ENCODE data around the gene DNMT3L.
A peak's percentile ranks its signal among the peaks of the same experiment; 100 is the strongest.
"Not testable (repeated sequence)": the region's sequence is repeated elsewhere in the genome, so short reads cannot be mapped to it uniquely, and the experiment has no call there.

Gene DNMT3L

DNA sequence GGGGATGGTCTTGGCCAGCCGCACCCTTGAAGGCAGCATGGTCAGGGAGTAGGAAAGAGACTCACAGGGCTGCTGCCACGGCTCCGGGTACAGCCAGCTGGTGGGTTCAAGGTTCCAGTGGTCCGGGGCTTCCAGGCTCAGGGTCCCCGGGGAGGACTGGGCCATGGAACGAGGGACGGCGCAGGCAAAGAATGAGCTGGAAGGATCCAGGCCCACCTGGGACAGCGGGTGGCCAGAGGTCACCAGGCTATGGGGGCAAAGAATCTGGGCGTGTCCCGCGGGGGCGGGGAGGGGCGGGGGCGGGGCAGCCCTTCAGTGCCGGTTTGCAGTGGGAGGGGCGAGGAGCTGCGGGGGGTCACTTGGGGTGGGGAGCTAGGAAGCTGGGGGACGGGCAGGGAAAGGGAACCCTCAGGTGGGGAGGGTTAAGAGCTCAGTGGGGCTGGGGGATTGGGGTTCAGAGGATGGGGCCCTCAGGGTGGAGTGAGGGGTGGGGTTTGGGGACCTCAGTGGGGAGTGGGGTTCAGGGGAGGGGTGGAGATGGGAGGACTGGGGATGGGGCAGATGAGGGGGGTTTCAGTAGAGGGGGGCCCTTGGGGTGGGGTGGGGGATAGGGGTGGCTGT is at the start of gene DNMT3L:
TSS of gene DNMT3L (minus strand) at position 223 of the 621 bp plus-strand sequence. CDS start 638 bp downstream, outside the sequence.
- no peaks in the 10 kb centered on the region for H3K36me3 ChIP-seq (ENCODE audit: control insufficient read depth, insufficient read depth, low read length, severe bottlenecking)
- H3K9me3 ChIP-seq (ENCODE audit: control insufficient read depth, low read length) = peaks cover 9% of the 10 kb centered on the region
- no peaks in the 10 kb centered on the region for H3K4me1 ChIP-seq (ENCODE audit: control insufficient read depth, insufficient read depth, low read length)
- no peak for DNase-seq (ENCODE audit: low read depth)
- H3K4me3 ChIP-seq (ENCODE audit: low read length) = no peak within 1 kb of the TSS
- H3K9ac ChIP-seq (ENCODE audit: low read length) = no peak within 1 kb of the TSS
- peaks cover 22% of the 10 kb centered on the region for H3K27me3 ChIP-seq (replicated peaks; ENCODE audit: control insufficient read depth, insufficient read depth, low read length)

DNA sequence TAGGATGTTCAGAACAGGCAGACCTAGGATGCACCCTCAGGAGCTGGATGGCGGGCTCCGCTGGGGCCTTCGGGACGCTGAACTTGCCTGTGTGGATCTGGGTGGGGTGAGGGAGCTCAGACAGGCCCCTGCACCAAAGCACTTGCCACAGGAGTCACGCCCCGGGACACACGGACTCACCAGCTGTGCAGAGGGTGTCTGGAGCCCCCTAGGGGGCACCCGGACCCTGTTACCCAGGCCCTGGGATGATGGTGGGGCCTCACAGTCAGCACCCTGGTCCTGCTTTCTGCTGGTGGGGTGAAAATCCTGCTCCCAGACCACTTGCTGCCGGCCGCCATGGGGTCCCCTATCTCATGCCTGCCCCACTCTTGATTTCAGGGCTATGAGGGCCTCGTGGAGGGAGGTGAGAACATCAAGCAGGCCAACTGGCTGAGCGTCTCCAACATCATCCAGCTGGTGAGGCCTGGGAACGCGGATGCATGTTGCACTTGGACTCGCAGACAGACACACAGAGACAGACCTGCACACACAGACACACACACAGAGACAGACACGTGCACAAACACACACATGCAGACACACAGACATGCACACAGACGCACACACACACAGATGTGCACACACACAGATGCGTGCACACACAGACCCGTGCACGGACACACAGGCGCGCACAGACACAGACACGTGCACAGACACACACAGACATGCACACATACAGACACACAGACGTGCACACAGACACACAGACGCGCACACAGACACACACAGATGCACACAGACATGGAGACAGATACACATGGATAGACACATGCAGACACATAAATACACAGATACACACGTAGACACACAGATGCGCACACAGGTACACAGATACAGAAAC is 49.2 kb upstream of the DNMT3L start:
- peaks cover 42% of the 10 kb centered on the region for H3K36me3 ChIP-seq (ENCODE audit: control insufficient read depth, insufficient read depth, low read length, severe bottlenecking)
- DNase-seq (ENCODE audit: low read depth) = no peak
- H3K9me3 ChIP-seq (ENCODE audit: control insufficient read depth, low read length) = no peaks in the 10 kb centered on the region
- peaks cover 3% of the 10 kb centered on the region for H3K4me1 ChIP-seq (ENCODE audit: control insufficient read depth, insufficient read depth, low read length)
- no peak overlapping the region for H3K4me3 ChIP-seq (ENCODE audit: low read length)
- H3K9ac ChIP-seq (ENCODE audit: low read length) = no peak overlapping the region
- H3K27me3 ChIP-seq (replicated peaks; ENCODE audit: control insufficient read depth, insufficient read depth, low read length) = no peaks in the 10 kb centered on the region

DNA sequence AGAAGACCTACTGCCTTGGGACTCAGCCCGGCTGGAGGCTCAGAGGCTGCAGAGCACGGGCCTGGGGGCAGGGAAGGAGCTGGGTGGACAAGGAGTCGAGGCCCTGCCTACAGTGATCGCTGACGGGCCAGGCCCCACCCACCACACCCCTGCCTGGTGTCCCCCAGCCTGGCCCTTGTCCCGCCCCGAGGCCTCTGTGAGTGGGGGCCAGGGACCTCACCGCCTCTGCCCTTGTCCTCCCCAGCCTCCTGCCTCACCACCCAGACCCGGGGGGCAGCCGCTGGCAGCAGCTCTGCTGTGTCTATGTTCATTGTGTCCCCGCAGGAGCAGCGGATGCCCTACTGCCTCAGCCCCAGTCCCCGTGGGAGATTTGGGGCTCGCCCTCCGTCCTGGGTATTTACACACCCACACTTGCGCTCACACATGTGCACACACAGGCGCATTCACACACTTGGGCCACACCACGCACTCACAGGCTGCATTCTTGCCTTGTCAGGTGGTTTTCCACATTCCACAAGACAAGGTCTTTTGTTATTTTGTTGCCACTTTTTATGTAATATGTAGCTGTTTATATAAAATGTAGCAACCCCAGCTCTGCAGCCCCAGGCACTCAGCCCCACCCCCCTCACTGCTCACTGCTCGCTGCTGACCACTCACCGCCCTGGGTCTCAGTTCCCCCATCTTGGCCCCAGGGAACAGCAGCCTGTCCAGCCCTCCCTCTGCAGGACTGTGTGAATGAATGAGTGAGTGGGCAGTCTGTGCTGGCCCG is 45.4 kb upstream of the DNMT3L start:
- Histone ChIP-seq H3K27me3 (replicated peaks; ENCODE audit: control insufficient read depth, insufficient read depth, low read length) (no peaks in the 10 kb centered on the region), H3K4me1 (ENCODE audit: control insufficient read depth, insufficient read depth, low read length) (peaks cover 16% of the 10 kb centered on the region), H3K9me3 (ENCODE audit: control insufficient read depth, low read length) (no peaks in the 10 kb centered on the region), H3K9ac (ENCODE audit: low read length) (no peak overlapping the region), H3K36me3 (ENCODE audit: control insufficient read depth, insufficient read depth, low read length, severe bottlenecking) (peaks cover 22% of the 10 kb centered on the region), H3K4me3 (ENCODE audit: low read length) (no peak overlapping the region)
- DNase-seq (ENCODE audit: low read depth) = no peak

DNA sequence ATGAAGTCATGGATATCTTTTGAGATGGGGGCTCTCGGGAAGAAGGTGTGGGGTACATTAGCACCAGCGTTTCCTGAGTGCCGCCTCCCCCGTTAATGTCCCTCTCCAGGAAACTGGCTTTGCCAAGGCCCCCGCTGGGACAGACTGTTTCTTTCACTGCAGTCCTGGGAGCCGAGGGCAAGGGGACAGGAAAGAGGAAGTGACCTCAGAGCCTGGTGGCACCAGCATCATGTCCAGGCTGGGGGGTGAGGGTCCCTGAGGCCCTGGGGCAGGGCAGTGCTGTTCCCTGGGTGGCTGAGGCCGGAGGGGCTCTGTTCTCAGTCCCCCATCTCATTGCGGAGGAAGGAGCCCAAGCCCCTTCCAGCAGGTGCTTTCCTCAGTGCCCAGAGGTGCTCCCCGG is 44.0 kb upstream of the DNMT3L start:
- Histone ChIP-seq H3K36me3 (ENCODE audit: control insufficient read depth, insufficient read depth, low read length, severe bottlenecking) (peaks cover 8% of the 10 kb centered on the region), H3K9me3 (ENCODE audit: control insufficient read depth, low read length) (no peaks in the 10 kb centered on the region), H3K27me3 (replicated peaks; ENCODE audit: control insufficient read depth, insufficient read depth, low read length) (no peaks in the 10 kb centered on the region), H3K9ac (ENCODE audit: low read length) (no peak overlapping the region), H3K4me3 (ENCODE audit: low read length) (no peak overlapping the region), H3K4me1 (ENCODE audit: control insufficient read depth, insufficient read depth, low read length) (peaks cover 24% of the 10 kb centered on the region)
- no peak for DNase-seq (ENCODE audit: low read depth)

DNA sequence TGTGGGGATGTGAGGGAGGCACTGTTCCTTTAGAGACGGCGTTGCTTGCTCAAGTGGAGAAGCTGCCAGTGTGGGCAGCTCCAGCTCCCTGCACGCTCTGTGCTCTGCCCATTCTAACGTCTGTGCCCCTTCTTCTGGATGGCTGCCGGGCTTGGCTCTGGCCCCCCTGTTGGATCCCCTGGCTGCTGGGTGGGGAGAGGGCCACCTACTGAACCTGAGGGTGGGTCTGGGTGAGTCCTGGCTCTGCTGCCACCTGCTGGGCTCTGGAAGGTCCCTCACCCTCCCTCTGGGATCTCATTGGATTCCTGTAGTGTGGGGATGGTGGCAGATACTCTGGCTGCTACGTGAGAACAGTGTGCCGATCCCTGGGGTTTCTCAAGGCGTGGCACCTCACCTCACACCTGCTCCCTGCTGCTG is 43.2 kb upstream of the DNMT3L start:
- H3K9ac ChIP-seq (ENCODE audit: low read length) = no peak overlapping the region
- no peaks in the 10 kb centered on the region for H3K9me3 ChIP-seq (ENCODE audit: control insufficient read depth, low read length)
- DNase-seq (ENCODE audit: low read depth) = peak; percentile 70
- H3K4me1 ChIP-seq (ENCODE audit: control insufficient read depth, insufficient read depth, low read length) = peaks cover 25% of the 10 kb centered on the region
- peaks cover 5% of the 10 kb centered on the region for H3K36me3 ChIP-seq (ENCODE audit: control insufficient read depth, insufficient read depth, low read length, severe bottlenecking)
- no peaks in the 10 kb centered on the region for H3K27me3 ChIP-seq (replicated peaks; ENCODE audit: control insufficient read depth, insufficient read depth, low read length)
- H3K4me3 ChIP-seq (ENCODE audit: low read length) = no peak overlapping the region

DNA sequence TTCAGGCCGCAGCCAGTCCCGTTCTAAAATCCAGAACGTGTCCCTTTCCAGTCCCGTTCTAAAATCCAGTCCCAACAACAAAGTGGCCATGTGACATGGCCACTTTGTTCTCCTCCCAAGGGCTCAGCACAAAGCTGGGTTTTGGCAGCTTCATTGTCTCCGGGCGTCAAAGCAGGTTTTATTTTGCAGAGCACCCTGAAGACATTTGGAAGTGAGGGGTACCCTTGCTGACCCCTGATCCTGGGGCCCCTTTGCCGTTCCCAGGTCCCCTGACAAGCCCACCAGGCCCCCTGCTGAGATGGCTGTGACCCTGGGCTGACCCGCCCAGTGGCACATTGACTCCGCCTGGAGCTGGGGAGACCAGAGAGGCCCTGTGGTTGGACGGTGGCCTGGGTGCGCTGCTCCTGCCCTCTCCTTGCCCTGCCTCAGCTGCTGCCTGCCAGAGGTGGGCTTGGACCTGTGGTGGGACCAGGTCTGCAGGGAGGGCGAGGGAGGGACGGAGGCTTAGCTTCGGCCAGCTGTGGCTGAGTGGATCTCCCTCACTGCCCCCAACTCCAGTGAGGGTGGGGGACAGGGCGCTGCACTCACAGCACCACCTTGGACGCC is 42.4 kb upstream of the DNMT3L start:
- Histone ChIP-seq H3K4me3 (ENCODE audit: low read length) (no peak overlapping the region), H3K4me1 (ENCODE audit: control insufficient read depth, insufficient read depth, low read length) (peaks cover 28% of the 10 kb centered on the region), H3K36me3 (ENCODE audit: control insufficient read depth, insufficient read depth, low read length, severe bottlenecking) (peaks cover 5% of the 10 kb centered on the region), H3K9me3 (ENCODE audit: control insufficient read depth, low read length) (no peaks in the 10 kb centered on the region), H3K27me3 (replicated peaks; ENCODE audit: control insufficient read depth, insufficient read depth, low read length) (no peaks in the 10 kb centered on the region), H3K9ac (ENCODE audit: low read length) (peak overlapping the region; percentile 4)
- no peak for DNase-seq (ENCODE audit: low read depth)

DNA sequence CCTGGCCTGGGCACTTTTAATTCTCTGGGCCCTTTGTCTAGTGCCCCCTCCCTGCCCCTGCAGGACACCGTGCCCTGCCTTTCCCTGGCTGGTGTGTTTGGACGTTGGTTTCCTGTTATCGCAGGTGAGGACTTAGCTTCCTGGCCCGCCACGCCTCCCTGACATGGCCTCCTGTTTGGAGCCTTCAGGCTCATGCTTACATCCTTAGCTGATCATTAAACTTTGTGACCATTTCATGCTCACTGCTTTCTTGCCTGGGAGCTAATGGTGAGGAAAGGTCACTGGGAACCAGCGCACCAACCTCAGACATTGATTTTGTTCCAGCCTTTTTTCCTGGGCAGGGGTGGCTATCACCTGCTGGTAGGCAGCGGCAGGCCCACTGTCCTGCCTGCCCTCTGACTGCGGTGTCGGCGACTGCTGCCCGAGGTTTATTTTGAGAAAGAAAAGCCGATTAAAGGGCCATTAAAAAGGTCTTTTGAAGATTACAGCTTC is 41.8 kb upstream of the DNMT3L start:
- H3K9me3 ChIP-seq (ENCODE audit: control insufficient read depth, low read length) = no peaks in the 10 kb centered on the region
- peaks cover 5% of the 10 kb centered on the region for H3K36me3 ChIP-seq (ENCODE audit: control insufficient read depth, insufficient read depth, low read length, severe bottlenecking)
- no peaks in the 10 kb centered on the region for H3K27me3 ChIP-seq (replicated peaks; ENCODE audit: control insufficient read depth, insufficient read depth, low read length)
- no peak for DNase-seq (ENCODE audit: low read depth)
- H3K4me3 ChIP-seq (ENCODE audit: low read length) = no peak overlapping the region
- peaks cover 30% of the 10 kb centered on the region for H3K4me1 ChIP-seq (ENCODE audit: control insufficient read depth, insufficient read depth, low read length)
- H3K9ac ChIP-seq (ENCODE audit: low read length) = peak overlapping the region; percentile 4

DNA sequence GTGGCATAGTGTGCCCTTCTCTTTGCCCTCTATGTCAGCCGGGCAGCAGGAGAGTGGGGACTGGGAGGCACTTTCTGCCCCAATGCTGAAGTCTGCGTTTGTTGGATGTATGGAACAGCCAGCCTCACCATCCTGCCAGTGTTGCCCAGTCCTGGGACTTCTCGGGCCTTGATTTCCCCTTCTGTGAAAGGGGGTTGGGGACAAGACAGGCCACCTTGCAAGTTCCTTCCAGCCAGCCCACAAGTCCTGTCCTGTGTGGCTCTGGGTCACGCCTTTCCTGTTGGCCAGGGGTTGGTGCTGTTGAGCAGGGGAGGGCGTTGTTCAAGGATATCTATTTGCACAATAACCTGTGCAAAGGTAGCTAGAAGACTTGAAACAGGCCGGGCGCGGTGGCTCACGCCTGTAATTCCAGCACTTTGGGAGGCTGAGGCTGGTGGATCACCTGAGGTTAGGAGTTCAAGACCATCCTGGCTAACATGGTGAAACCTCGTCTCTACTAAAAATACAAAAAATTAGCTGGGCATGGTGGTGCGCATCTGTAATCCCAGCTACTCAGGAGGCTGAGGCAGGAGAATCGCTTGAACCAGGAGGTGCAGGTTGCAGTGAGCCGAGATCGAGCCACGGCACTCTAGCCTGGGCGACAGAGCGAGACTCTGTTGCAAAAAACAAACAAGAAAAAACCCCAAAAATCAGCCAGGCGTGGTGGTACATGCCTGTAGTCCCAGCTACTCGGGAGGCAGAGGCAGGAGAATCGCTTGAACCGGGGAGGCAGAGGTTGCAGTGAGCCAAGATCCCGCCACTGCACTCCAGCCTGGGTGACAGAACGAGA is 41.1 kb upstream of the DNMT3L start:
- DNase-seq (ENCODE audit: low read depth); H3K36me3 ChIP-seq (ENCODE audit: control insufficient read depth, insufficient read depth, low read length, severe bottlenecking); H3K9ac ChIP-seq (ENCODE audit: low read length); H3K4me3 ChIP-seq (ENCODE audit: low read length); H3K9me3 ChIP-seq (ENCODE audit: control insufficient read depth, low read length); H3K27me3 ChIP-seq (replicated peaks; ENCODE audit: control insufficient read depth, insufficient read depth, low read length): not testable (repeated sequence)
- peaks cover 36% of the 10 kb centered on the region for H3K4me1 ChIP-seq (ENCODE audit: control insufficient read depth, insufficient read depth, low read length)

DNA sequence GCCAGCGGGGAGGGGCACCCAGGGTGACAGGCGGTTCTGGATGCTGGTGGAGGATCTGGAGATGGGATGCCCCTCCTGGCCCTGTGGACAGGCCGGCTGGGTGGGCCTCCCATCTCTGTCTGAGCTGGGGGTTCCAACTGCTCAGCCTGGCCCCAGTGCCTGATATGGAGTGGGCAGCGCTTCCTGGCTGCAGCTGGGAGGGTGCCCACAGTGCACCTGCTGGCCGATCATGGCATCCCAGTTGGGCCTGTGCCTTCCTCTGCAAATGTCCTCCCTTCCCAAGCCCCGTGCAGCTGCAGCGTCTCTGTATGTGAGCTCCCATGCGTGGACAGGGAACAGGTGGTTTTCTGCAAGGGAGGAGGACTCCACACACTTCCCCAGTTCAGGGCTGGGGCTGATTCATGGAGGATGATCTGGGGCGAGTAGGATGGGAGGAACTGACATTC is 40.3 kb upstream of the DNMT3L start:
- Histone ChIP-seq H3K4me3 (ENCODE audit: low read length) (no peak overlapping the region), H3K36me3 (ENCODE audit: control insufficient read depth, insufficient read depth, low read length, severe bottlenecking) (peaks cover under 1% of the 10 kb centered on the region), H3K9me3 (ENCODE audit: control insufficient read depth, low read length) (no peaks in the 10 kb centered on the region), H3K27me3 (replicated peaks; ENCODE audit: control insufficient read depth, insufficient read depth, low read length) (no peaks in the 10 kb centered on the region), H3K4me1 (ENCODE audit: control insufficient read depth, insufficient read depth, low read length) (peaks cover 33% of the 10 kb centered on the region), H3K9ac (ENCODE audit: low read length) (no peak overlapping the region)
- no peak for DNase-seq (ENCODE audit: low read depth)

DNA sequence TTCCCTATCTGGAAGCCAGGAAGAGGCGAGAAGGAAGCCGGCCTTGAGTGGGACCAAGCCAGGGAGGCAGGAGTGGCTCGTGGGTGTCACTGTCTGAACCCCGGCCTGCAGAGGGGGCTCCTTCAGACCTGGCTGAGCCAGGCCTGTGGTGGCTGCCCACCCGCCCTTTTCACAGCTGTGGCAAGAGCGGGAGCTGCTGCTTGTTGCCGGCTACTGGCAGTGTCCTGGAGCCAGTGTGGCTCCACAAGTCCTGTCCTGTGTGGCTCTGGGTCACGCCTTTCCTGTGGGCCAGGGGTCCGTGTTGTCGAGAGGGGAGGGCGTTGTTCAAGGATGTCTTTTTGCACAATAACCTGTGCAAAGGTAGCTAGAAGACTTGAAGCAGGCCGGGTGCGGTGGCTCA is 39.4 kb upstream of the DNMT3L start:
- DNase-seq (ENCODE audit: low read depth) = no peak
- H3K4me1 ChIP-seq (ENCODE audit: control insufficient read depth, insufficient read depth, low read length) = peaks cover 33% of the 10 kb centered on the region
- H3K9me3 ChIP-seq (ENCODE audit: control insufficient read depth, low read length) = no peaks in the 10 kb centered on the region
- H3K4me3 ChIP-seq (ENCODE audit: low read length) = peak overlapping the region; percentile 87
- H3K27me3 ChIP-seq (replicated peaks; ENCODE audit: control insufficient read depth, insufficient read depth, low read length) = no peaks in the 10 kb centered on the region
- peak overlapping the region; percentile 89 for H3K9ac ChIP-seq (ENCODE audit: low read length)
- no peaks in the 10 kb centered on the region for H3K36me3 ChIP-seq (ENCODE audit: control insufficient read depth, insufficient read depth, low read length, severe bottlenecking)
